H1 (cell line): ENCODE results near the gene TOP1. TPM values are rescaled to one million over a fixed set of nuclear protein-coding genes. Genes with fewer than 3 reads are reported as not detected.
A peak's percentile ranks its signal among the peaks of the same experiment; 100 is the strongest.

Experiments used
- CTCF ChIA-PET: fragments of 300-600 bp; sonication (Branson Sonifier 250); formaldehyde crosslinking; loops from one replicate; lab custom pipeline; 2021; ENCODE audit not compliant: partially characterized antibody; lab: Charles Lee
- POLR2A ChIA-PET: fragments of 300-600 bp; sonication (Branson Sonifier 250); formaldehyde crosslinking; loops from one replicate; lab custom pipeline; 2021; ENCODE audit warnings: inconsistent platforms; ENCODE audit not compliant: partially characterized antibody; lab: Charles Lee
- DNase-seq, 2 experiments: peaks; one replicate each; pipeline versions ENCODE4 v3.0.0 to v3.0.0-alpha.2; 2010 to 2022; ENCODE audit warnings: low spot score in 2 of 2, low read depth in 1 of 2, mixed read lengths in 1 of 2
- FAIRE-seq: peaks from 2 replicates; lab custom pipeline; 2011; peaks lifted over from hg19 to GRCh38; lab: Jason Lieb, UNC
- H2AFZ ChIP-seq: 2 replicates; pipeline ENCODE4 v1.8.1; 2012; ENCODE audit warnings: low read length, inconsistent platforms
- H2AK5ac ChIP-seq: 2 replicates; pipeline ENCODE4 v1.6.1; 2013; ENCODE audit warnings: low read depth, low read length
- H2BK120ac ChIP-seq: replicated peaks from 2 replicates; pipeline ENCODE3; 2013; ENCODE audit warnings: low read depth, low read length, inconsistent platforms
- H2BK12ac ChIP-seq: 2 replicates; pipeline ENCODE4 v1.6.1; 2013; ENCODE audit warnings: low read depth, low read length
- H2BK15ac ChIP-seq: 2 replicates; pipeline ENCODE4 v1.6.1; 2013; ENCODE audit warnings: low read length
- H2BK20ac ChIP-seq: 2 replicates; pipeline ENCODE4 v1.6.1; 2013; ENCODE audit warnings: low read length
- H2BK5ac ChIP-seq: 2 replicates; pipeline ENCODE4 v1.6.1; 2013; ENCODE audit warnings: low read depth, low read length
- H3K14ac ChIP-seq: 2 replicates; pipeline ENCODE4 v1.6.1; 2013; ENCODE audit warnings: inconsistent platforms; ENCODE audit not compliant: insufficient read length
- H3K18ac ChIP-seq: 2 replicates; pipeline ENCODE4 v1.6.1; 2013; ENCODE audit warnings: low read length; ENCODE audit errors: extremely low read depth
- H3K23ac ChIP-seq: 2 replicates; pipeline ENCODE4 v1.6.1; 2013; ENCODE audit warnings: inconsistent platforms; ENCODE audit not compliant: insufficient read length
- H3K23me2 ChIP-seq: 2 replicates; pipeline ENCODE4 v1.6.1; 2013; ENCODE audit warnings: low read depth, low read length
- H3K27ac ChIP-seq: 2 replicates; pipeline ENCODE4 v1.6.1; 2011; ENCODE audit warnings: low read depth, low read length, inconsistent platforms
- H3K27me3 ChIP-seq, 4 experiments: replicated peaks in 1 of 4; 1 replicate in 1 of 4; 2 replicates in 3 of 4; pipeline versions ENCODE4 v1.6.1 to v1.8.1; 2011 to 2013; ENCODE audit warnings: low read length in 3 of 4, mild to moderate bottlenecking in 3 of 4, inconsistent platforms in 2 of 4, mixed read lengths in 2 of 4, moderate library complexity in 1 of 4; ENCODE audit not compliant: control insufficient read depth in 3 of 4, insufficient read depth in 3 of 4; ENCODE audit errors: extremely low read depth in 1 of 4
- H3K36me3 ChIP-seq, 4 experiments: 2 replicates each; pipeline versions ENCODE4 v1.6.1 to v1.8.1; 2011 to 2013; ENCODE audit warnings: mild to moderate bottlenecking in 4 of 4, low read length in 3 of 4, moderate library complexity in 2 of 4, control low read depth in 1 of 4, inconsistent platforms in 1 of 4; ENCODE audit not compliant: insufficient read depth in 4 of 4, control insufficient read depth in 2 of 4
- H3K4ac ChIP-seq: replicated peaks from 2 replicates; pipeline ENCODE3; 2013; ENCODE audit warnings: low read length, low read depth, mixed read lengths, inconsistent platforms; ENCODE audit not compliant: insufficient read length
- H3K4me1 ChIP-seq, 4 experiments: replicated peaks in 1 of 4; 1 replicate in 1 of 4; 2 replicates in 3 of 4; pipeline versions ENCODE4 v1.6.1 to v1.8.1; 2011 to 2013; ENCODE audit warnings: low read length in 3 of 4, inconsistent platforms in 2 of 4, mixed read lengths in 1 of 4; ENCODE audit not compliant: insufficient read depth in 4 of 4, control insufficient read depth in 3 of 4
- H3K4me2 ChIP-seq, 2 experiments: 2 replicates each; pipeline versions ENCODE4 v1.6.1 to v1.8.1; 2011 to 2013; ENCODE audit warnings: low read depth in 2 of 2, low read length in 2 of 2, control low read depth in 1 of 2, inconsistent platforms in 1 of 2, mild to moderate bottlenecking in 1 of 2; ENCODE audit not compliant: insufficient read depth in 1 of 2
- H3K4me3 ChIP-seq, 4 experiments: fragments of 200-600, 300-600 bp in 1 of 4; sonication (generic), shearing (Covaris generic), sonication (Bioruptor Twin) in 1 of 4; 2 replicates each; pipeline versions ENCODE4 v1.5.1 to v1.8.1; 2011 to 2016; ENCODE audit warnings: low read length in 4 of 4, low read depth in 3 of 4, control low read depth in 2 of 4, inconsistent platforms in 2 of 4, mild to moderate bottlenecking in 2 of 4, mixed read lengths in 1 of 4, moderate library complexity in 1 of 4; ENCODE audit not compliant: insufficient read depth in 2 of 4; ENCODE audit errors: extremely low read depth in 1 of 4
- H3K56ac ChIP-seq: replicated peaks from 2 replicates; pipeline ENCODE3; 2013; ENCODE audit warnings: low read depth, mild to moderate bottlenecking, mixed read lengths, low read length, inconsistent platforms; ENCODE audit not compliant: insufficient read length
- H3K79me1 ChIP-seq: 2 replicates; pipeline ENCODE4 v1.6.1; 2013; ENCODE audit warnings: low read depth, low read length, control low read depth
- H3K79me2 ChIP-seq, 2 experiments: 2 replicates each; pipeline versions ENCODE4 v1.6.1 to v1.8.1; 2012 to 2013; ENCODE audit warnings: low read length in 2 of 2, mild to moderate bottlenecking in 2 of 2, inconsistent platforms in 1 of 2; ENCODE audit not compliant: insufficient read depth in 2 of 2, control insufficient read depth in 1 of 2
- H3K9ac ChIP-seq, 4 experiments: replicated peaks in 1 of 4; 1 replicate in 1 of 4; 2 replicates in 3 of 4; pipeline versions ENCODE4 v1.6.1 to v1.8.1; 2011 to 2013; ENCODE audit warnings: low read depth in 3 of 4, low read length in 3 of 4, control low read depth in 2 of 4, mild to moderate bottlenecking in 2 of 4, moderate library complexity in 2 of 4, inconsistent platforms in 1 of 4; ENCODE audit errors: extremely low read depth in 1 of 4
- H3K9me3 ChIP-seq, 2 experiments: 2 replicates each; pipeline versions ENCODE4 v1.6.1 to v1.8.1; 2012 to 2013; ENCODE audit warnings: mild to moderate bottlenecking in 2 of 2, moderate library complexity in 2 of 2, control low read depth in 1 of 2, inconsistent platforms in 1 of 2, low read depth in 1 of 2, low read length in 1 of 2, mixed read lengths in 1 of 2; ENCODE audit not compliant: insufficient read depth in 2 of 2
- H4K20me1 ChIP-seq, 2 experiments: replicated peaks in 1 of 2; 2 replicates each; pipeline versions ENCODE3 to v1.8.1; 2011 to 2013; ENCODE audit warnings: inconsistent platforms in 2 of 2, low read length in 2 of 2, mild to moderate bottlenecking in 1 of 2; ENCODE audit not compliant: insufficient read depth in 2 of 2, control insufficient read depth in 1 of 2
- H4K5ac ChIP-seq: 2 replicates; pipeline ENCODE4 v1.6.1; 2013; ENCODE audit warnings: low read length, low read depth, mixed read lengths, inconsistent platforms; ENCODE audit not compliant: insufficient read length
- H4K8ac ChIP-seq: 2 replicates; pipeline ENCODE4 v1.8.0; 2013; ENCODE audit warnings: mild to moderate bottlenecking, moderate library complexity, low read length, inconsistent platforms; ENCODE audit not compliant: insufficient read depth; ENCODE audit errors: extremely low read depth
- H4K91ac ChIP-seq: replicated peaks from 2 replicates; pipeline ENCODE3; 2013; ENCODE audit warnings: low read length, mixed read lengths, inconsistent platforms; ENCODE audit not compliant: insufficient read length
- ATF3 ChIP-seq: IDR thresholded peaks from 2 replicates; pipeline ENCODE4 v1.6.1; 2011; ENCODE audit warnings: low read depth, mild to moderate bottlenecking, low read length; ENCODE audit not compliant: insufficient read depth
- WGBS, 2 experiments: shearing (Covaris generic) in 1 of 2; methylation state at CpG; one replicate each; pipeline versions ENCODE4 v1.1.6 to v1.1.7; 2013 to 2015; ENCODE audit warnings: low lambda C conversion rate in 2 of 2, mixed read lengths in 2 of 2, inconsistent platforms in 1 of 2, low coverage in 1 of 2, missing lambda C conversion rate in 1 of 2; ENCODE audit not compliant: insufficient replicate concordance in 2 of 2, insufficient coverage in 1 of 2, insufficient read length in 1 of 2; ENCODE audit errors: extremely low coverage in 1 of 2, missing lambda C conversion rate in 1 of 2; 5-methylcytosine and 5-hydroxymethylcytosine counted together
- polyA plus RNA-seq, 7 experiments: library from polyadenylated mRNA; depleted of rRNA in 3 of 7; stranded (reverse) in 5 of 7; unstranded in 2 of 7; fragments of >200 nt in 5 of 7; fragments of 200-250 nt in 2 of 7; gene quantifications; 1 replicate in 5 of 7; 2 replicates in 1 of 7; 4 replicates in 1 of 7; pipeline versions ENCODE4 v1.2.1 to v1.2.3, GENCODE V29; 2011 to 2013; ENCODE audit warnings: missing spikeins in 2 of 7, mixed read lengths in 2 of 7
- total RNA-seq: library from RNA; stranded (reverse); fragmentation: NEBNext Ultra II Directional; extraction: Animal tissue kit (Norgen Biotek cat#: 25700); gene quantifications from 2 replicates; pipeline ENCODE4 v1.2.1, GENCODE V29; 2021

TOP1 gene
- total and polyA plus RNA-seq, 2 of the 8 experiments (the other 6 are each of a cell fraction or from before 2014, with no cell fraction given): 7.4 to 108 TPM

- Histone ChIP-seq H3K4me2 (peak overlapping the region; percentile 88 to 97; a peak in 3 of 4 replicates), H3K23me2 (peaks cover 13% of the 10 kb centered on the region; the same call in 1 of the 2 replicates), H3K4me1 (peaks cover 23 to 44% (median 29%) of the 10 kb centered on the region in 4 experiments), H3K79me1 (peaks cover 28% of the 10 kb centered on the region), H3K56ac (no peak overlapping the region), H2BK5ac (0 out of 2 replicates have a peak overlapping the region, but pooled peaks have one; percentile 2), H4K91ac (no peak overlapping the region), H2AFZ (no peak overlapping the region), H4K20me1 (peaks cover 30 to 54% of the 10 kb centered on the region in 2 experiments), H3K36me3 (peaks cover 0 to 4% (median 0%) of the 10 kb centered on the region in 4 experiments; a peak in 1 of 8 replicates), H2BK12ac (peak overlapping the region; percentile 13; the same call in 1 of the 2 replicates), H3K14ac (no peak overlapping the region), H3K9ac (peak overlapping the region in 1 of 4 experiments; percentile 10; a peak in 1 of 7 replicates), H3K79me2 (peaks cover 73 to 76% of the 10 kb centered on the region in 2 experiments), H3K9me3 (no peaks in the 10 kb centered on the region), H2AK5ac (no peak overlapping the region; the same call in 1 of the 2 replicates), H3K27me3 (peaks cover 0 to 9% (median 2%) of the 10 kb centered on the region in 4 experiments; a peak in 3 of 7 replicates), H2BK15ac (no peak overlapping the region), H4K8ac (no peak overlapping the region), H3K18ac (0 out of 2 replicates have a peak overlapping the region, but pooled peaks have one; percentile 6), H3K27ac (no peak overlapping the region), H3K23ac (no peak overlapping the region), H3K4ac (no peak overlapping the region), H2BK120ac (no peak overlapping the region), H2BK20ac (no peak overlapping the region), H4K5ac (no peak overlapping the region), H3K4me3 (no peak overlapping the region; a peak in 1 of 8 replicates)
- WGBS, 2 experiments: 78% methylated on average over 10 of the region's 10 CpGs; no CpG with 5 or more reads in 1 of the 2 experiments
- DNase-seq (no peak), FAIRE-seq (no peak)
- ChIA-PET CTCF (interaction anchor here (0.6 to 3.2 kb wide), 4 partner anchors 9 to 52 kb away, joined by 3 to 10 read pairs (median 4); no protein-coding TSS in a partner anchor), POLR2A (interaction anchor here (0.9 to 2.6 kb wide), 2 partner anchors 16 to 177 kb away, joined by 3 to 12 read pairs; partner anchors contain the start of gene ZHX3)
- no peak for TF ChIP-seq ATF3
These were observed 111.9 kb downstream of the TOP1 start for GRCh38 chr20:41140226-41141133.
